H1 (cell line): ENCODE results near the gene ACOD1. TPM values are rescaled to one million over a fixed set of nuclear protein-coding genes. Genes with fewer than 3 reads are reported as not detected.

Experiments used
- CTCF ChIA-PET: fragments of 300-600 bp; sonication (Branson Sonifier 250); formaldehyde crosslinking; loops from one replicate; lab custom pipeline; 2021; ENCODE audit not compliant: partially characterized antibody; lab: Charles Lee
- POLR2A ChIA-PET: fragments of 300-600 bp; sonication (Branson Sonifier 250); formaldehyde crosslinking; loops from one replicate; lab custom pipeline; 2021; ENCODE audit warnings: inconsistent platforms; ENCODE audit not compliant: partially characterized antibody; lab: Charles Lee
- DNase-seq, 2 experiments: peaks; one replicate each; pipeline versions ENCODE4 v3.0.0 to v3.0.0-alpha.2; 2010 to 2022; ENCODE audit warnings: low spot score in 2 of 2, low read depth in 1 of 2, mixed read lengths in 1 of 2
- FAIRE-seq: peaks from 2 replicates; lab custom pipeline; 2011; peaks lifted over from hg19 to GRCh38; lab: Jason Lieb, UNC
- H2AFZ ChIP-seq: 2 replicates; pipeline ENCODE4 v1.8.1; 2012; ENCODE audit warnings: low read length, inconsistent platforms
- H2AK5ac ChIP-seq: 2 replicates; pipeline ENCODE4 v1.6.1; 2013; ENCODE audit warnings: low read depth, low read length
- H2BK120ac ChIP-seq: replicated peaks from 2 replicates; pipeline ENCODE3; 2013; ENCODE audit warnings: low read depth, low read length, inconsistent platforms
- H2BK12ac ChIP-seq: 2 replicates; pipeline ENCODE4 v1.6.1; 2013; ENCODE audit warnings: low read depth, low read length
- H2BK15ac ChIP-seq: 2 replicates; pipeline ENCODE4 v1.6.1; 2013; ENCODE audit warnings: low read length
- H2BK20ac ChIP-seq: 2 replicates; pipeline ENCODE4 v1.6.1; 2013; ENCODE audit warnings: low read length
- H2BK5ac ChIP-seq: 2 replicates; pipeline ENCODE4 v1.6.1; 2013; ENCODE audit warnings: low read depth, low read length
- H3K14ac ChIP-seq: 2 replicates; pipeline ENCODE4 v1.6.1; 2013; ENCODE audit warnings: inconsistent platforms; ENCODE audit not compliant: insufficient read length
- H3K18ac ChIP-seq: 2 replicates; pipeline ENCODE4 v1.6.1; 2013; ENCODE audit warnings: low read length; ENCODE audit errors: extremely low read depth
- H3K23ac ChIP-seq: 2 replicates; pipeline ENCODE4 v1.6.1; 2013; ENCODE audit warnings: inconsistent platforms; ENCODE audit not compliant: insufficient read length
- H3K23me2 ChIP-seq: 2 replicates; pipeline ENCODE4 v1.6.1; 2013; ENCODE audit warnings: low read depth, low read length
- H3K27ac ChIP-seq: 2 replicates; pipeline ENCODE4 v1.6.1; 2011; ENCODE audit warnings: low read depth, low read length, inconsistent platforms
- H3K27me3 ChIP-seq, 4 experiments: replicated peaks in 1 of 4; 1 replicate in 1 of 4; 2 replicates in 3 of 4; pipeline versions ENCODE4 v1.6.1 to v1.8.1; 2011 to 2013; ENCODE audit warnings: low read length in 3 of 4, mild to moderate bottlenecking in 3 of 4, inconsistent platforms in 2 of 4, mixed read lengths in 2 of 4, moderate library complexity in 1 of 4; ENCODE audit not compliant: control insufficient read depth in 3 of 4, insufficient read depth in 3 of 4; ENCODE audit errors: extremely low read depth in 1 of 4
- H3K36me3 ChIP-seq, 4 experiments: 2 replicates each; pipeline versions ENCODE4 v1.6.1 to v1.8.1; 2011 to 2013; ENCODE audit warnings: mild to moderate bottlenecking in 4 of 4, low read length in 3 of 4, moderate library complexity in 2 of 4, control low read depth in 1 of 4, inconsistent platforms in 1 of 4; ENCODE audit not compliant: insufficient read depth in 4 of 4, control insufficient read depth in 2 of 4
- H3K4ac ChIP-seq: replicated peaks from 2 replicates; pipeline ENCODE3; 2013; ENCODE audit warnings: low read length, low read depth, mixed read lengths, inconsistent platforms; ENCODE audit not compliant: insufficient read length
- H3K4me1 ChIP-seq, 4 experiments: replicated peaks in 1 of 4; 1 replicate in 1 of 4; 2 replicates in 3 of 4; pipeline versions ENCODE4 v1.6.1 to v1.8.1; 2011 to 2013; ENCODE audit warnings: low read length in 3 of 4, inconsistent platforms in 2 of 4, mixed read lengths in 1 of 4; ENCODE audit not compliant: insufficient read depth in 4 of 4, control insufficient read depth in 3 of 4
- H3K4me2 ChIP-seq, 2 experiments: 2 replicates each; pipeline versions ENCODE4 v1.6.1 to v1.8.1; 2011 to 2013; ENCODE audit warnings: low read depth in 2 of 2, low read length in 2 of 2, control low read depth in 1 of 2, inconsistent platforms in 1 of 2, mild to moderate bottlenecking in 1 of 2; ENCODE audit not compliant: insufficient read depth in 1 of 2
- H3K4me3 ChIP-seq, 4 experiments: fragments of 200-600, 300-600 bp in 1 of 4; sonication (generic), shearing (Covaris generic), sonication (Bioruptor Twin) in 1 of 4; 2 replicates each; pipeline versions ENCODE4 v1.5.1 to v1.8.1; 2011 to 2016; ENCODE audit warnings: low read length in 4 of 4, low read depth in 3 of 4, control low read depth in 2 of 4, inconsistent platforms in 2 of 4, mild to moderate bottlenecking in 2 of 4, mixed read lengths in 1 of 4, moderate library complexity in 1 of 4; ENCODE audit not compliant: insufficient read depth in 2 of 4; ENCODE audit errors: extremely low read depth in 1 of 4
- H3K56ac ChIP-seq: replicated peaks from 2 replicates; pipeline ENCODE3; 2013; ENCODE audit warnings: low read depth, mild to moderate bottlenecking, mixed read lengths, low read length, inconsistent platforms; ENCODE audit not compliant: insufficient read length
- H3K79me1 ChIP-seq: 2 replicates; pipeline ENCODE4 v1.6.1; 2013; ENCODE audit warnings: low read depth, low read length, control low read depth
- H3K79me2 ChIP-seq, 2 experiments: 2 replicates each; pipeline versions ENCODE4 v1.6.1 to v1.8.1; 2012 to 2013; ENCODE audit warnings: low read length in 2 of 2, mild to moderate bottlenecking in 2 of 2, inconsistent platforms in 1 of 2; ENCODE audit not compliant: insufficient read depth in 2 of 2, control insufficient read depth in 1 of 2
- H3K9ac ChIP-seq, 4 experiments: replicated peaks in 1 of 4; 1 replicate in 1 of 4; 2 replicates in 3 of 4; pipeline versions ENCODE4 v1.6.1 to v1.8.1; 2011 to 2013; ENCODE audit warnings: low read depth in 3 of 4, low read length in 3 of 4, control low read depth in 2 of 4, mild to moderate bottlenecking in 2 of 4, moderate library complexity in 2 of 4, inconsistent platforms in 1 of 4; ENCODE audit errors: extremely low read depth in 1 of 4
- H3K9me3 ChIP-seq, 2 experiments: 2 replicates each; pipeline versions ENCODE4 v1.6.1 to v1.8.1; 2012 to 2013; ENCODE audit warnings: mild to moderate bottlenecking in 2 of 2, moderate library complexity in 2 of 2, control low read depth in 1 of 2, inconsistent platforms in 1 of 2, low read depth in 1 of 2, low read length in 1 of 2, mixed read lengths in 1 of 2; ENCODE audit not compliant: insufficient read depth in 2 of 2
- H4K20me1 ChIP-seq, 2 experiments: replicated peaks in 1 of 2; 2 replicates each; pipeline versions ENCODE3 to v1.8.1; 2011 to 2013; ENCODE audit warnings: inconsistent platforms in 2 of 2, low read length in 2 of 2, mild to moderate bottlenecking in 1 of 2; ENCODE audit not compliant: insufficient read depth in 2 of 2, control insufficient read depth in 1 of 2
- H4K5ac ChIP-seq: 2 replicates; pipeline ENCODE4 v1.6.1; 2013; ENCODE audit warnings: low read length, low read depth, mixed read lengths, inconsistent platforms; ENCODE audit not compliant: insufficient read length
- H4K8ac ChIP-seq: 2 replicates; pipeline ENCODE4 v1.8.0; 2013; ENCODE audit warnings: mild to moderate bottlenecking, moderate library complexity, low read length, inconsistent platforms; ENCODE audit not compliant: insufficient read depth; ENCODE audit errors: extremely low read depth
- H4K91ac ChIP-seq: replicated peaks from 2 replicates; pipeline ENCODE3; 2013; ENCODE audit warnings: low read length, mixed read lengths, inconsistent platforms; ENCODE audit not compliant: insufficient read length
- BACH1 ChIP-seq: IDR thresholded peaks from 2 replicates; pipeline ENCODE4 v1.6.1; 2012; ENCODE audit warnings: low read length, improper control_type of control experiment
- CBX5 ChIP-seq: fragments of 300-800, 300-1000 bp; sonication (generic); IDR thresholded peaks from 2 replicates; pipeline ENCODE4 v1.7.1; 2016; ENCODE audit warnings: antibody characterized with exemption, low read length, low read depth
- CBX8 ChIP-seq: fragments of 300-800, 300-1000 bp; sonication (generic); IDR thresholded peaks from 2 replicates; pipeline ENCODE4 v1.7.1; 2016; ENCODE audit warnings: low read depth, low read length, borderline replicate concordance
- EZH2 ChIP-seq: fragments of 200-600 bp; sonication (generic); IDR thresholded peaks from 2 replicates; pipeline ENCODE4 v1.7.1; 2012; ENCODE audit warnings: low read depth, mild to moderate bottlenecking, moderate library complexity, low read length, inconsistent platforms; ENCODE audit not compliant: severe bottlenecking
- GTF2F1 ChIP-seq: IDR thresholded peaks from 2 replicates; pipeline ENCODE4 v1.6.1; 2012; ENCODE audit warnings: low read depth, low read length, improper control_type of control experiment, borderline replicate concordance
- HDAC2 ChIP-seq, 2 experiments: fragments of 300-600 bp in 1 of 2; sonication (generic) in 1 of 2; IDR thresholded peaks; 2 replicates each; pipeline ENCODE4 v1.6.1; 2011 to 2012; ENCODE audit warnings: low read depth in 2 of 2, low read length in 2 of 2, mild to moderate bottlenecking in 2 of 2, moderate library complexity in 2 of 2, borderline replicate concordance in 1 of 2, inconsistent platforms in 1 of 2
- MAFK ChIP-seq: IDR thresholded peaks from 2 replicates; pipeline ENCODE4 v1.6.1; 2012; ENCODE audit warnings: low read depth, mild to moderate bottlenecking, improper control_type of control experiment, low read length
- PHF8 ChIP-seq: fragments of 200-600 bp; sonication (generic); conservative IDR thresholded peaks from 2 replicates; pipeline ENCODE4 v1.7.1; 2012; ENCODE audit warnings: low read depth, mild to moderate bottlenecking, inconsistent platforms, low read length, moderate library complexity
- RXRA ChIP-seq: IDR thresholded peaks from 2 replicates; pipeline ENCODE4 v1.6.1; 2011; ENCODE audit warnings: low read depth, mild to moderate bottlenecking, low read length, moderate library complexity; ENCODE audit not compliant: insufficient read depth
- SRF ChIP-seq: IDR thresholded peaks from 2 replicates; pipeline ENCODE4 v1.6.1; 2011; ENCODE audit warnings: mild to moderate bottlenecking, low read depth, low read length, moderate library complexity
- TAF1 ChIP-seq: IDR thresholded peaks from 2 replicates; pipeline ENCODE4 v1.6.1; 2011; ENCODE audit warnings: mild to moderate bottlenecking, low read depth, low read length
- YY1 ChIP-seq: IDR thresholded peaks from 2 replicates; pipeline ENCODE4 v1.6.1; 2011; ENCODE audit warnings: low read depth, mild to moderate bottlenecking, low read length
- WGBS, 2 experiments: shearing (Covaris generic) in 1 of 2; methylation state at CpG; one replicate each; pipeline versions ENCODE4 v1.1.6 to v1.1.7; 2013 to 2015; ENCODE audit warnings: low lambda C conversion rate in 2 of 2, mixed read lengths in 2 of 2, inconsistent platforms in 1 of 2, low coverage in 1 of 2, missing lambda C conversion rate in 1 of 2; ENCODE audit not compliant: insufficient replicate concordance in 2 of 2, insufficient coverage in 1 of 2, insufficient read length in 1 of 2; ENCODE audit errors: extremely low coverage in 1 of 2, missing lambda C conversion rate in 1 of 2; 5-methylcytosine and 5-hydroxymethylcytosine counted together
- polyA plus RNA-seq, 7 experiments: library from polyadenylated mRNA; depleted of rRNA in 3 of 7; stranded (reverse) in 5 of 7; unstranded in 2 of 7; fragments of >200 nt in 5 of 7; fragments of 200-250 nt in 2 of 7; gene quantifications; 1 replicate in 5 of 7; 2 replicates in 1 of 7; 4 replicates in 1 of 7; pipeline versions ENCODE4 v1.2.1 to v1.2.3, GENCODE V29; 2011 to 2013; ENCODE audit warnings: missing spikeins in 2 of 7, mixed read lengths in 2 of 7
- total RNA-seq: library from RNA; stranded (reverse); fragmentation: NEBNext Ultra II Directional; extraction: Animal tissue kit (Norgen Biotek cat#: 25700); gene quantifications from 2 replicates; pipeline ENCODE4 v1.2.1, GENCODE V29; 2021
- TF ChIP-seq, protein P1 (sequence below): IDR thresholded peaks from 2 replicates; pipeline ENCODE4 v1.6.1; 2011; ENCODE audit warnings: low read depth, mild to moderate bottlenecking, low read length; ENCODE audit not compliant: insufficient read depth

ACOD1 gene
- total and polyA plus RNA-seq, 2 of the 8 experiments (the other 6 are each of a cell fraction or from before 2014, with no cell fraction given) = not detected

- H3K27ac ChIP-seq = no peak overlapping the region
- no peak overlapping the region for H2BK120ac ChIP-seq
- FAIRE-seq = no peak
- no peak overlapping the region for H3K18ac ChIP-seq
- no peaks in the 10 kb centered on the region for H4K20me1 ChIP-seq
- no peak overlapping the region for H3K56ac ChIP-seq
- H2AK5ac ChIP-seq = no peak overlapping the region
- H3K9ac ChIP-seq = peak overlapping the region in 3 of 4 experiments; percentile 13 to 88 (median 85); a peak in 5 of 7 replicates
- H4K8ac ChIP-seq = no peak overlapping the region
- peak overlapping the region; percentile 85 to 89 for H3K4me2 ChIP-seq
- no peak overlapping the region for H3K4ac ChIP-seq
- no peak overlapping the region for H2BK15ac ChIP-seq
- no peaks in the 10 kb centered on the region; a peak in 1 of 7 replicates for H3K27me3 ChIP-seq
- POLR2A ChIA-PET = interaction anchor here (0.7 to 2.0 kb wide), 5 partner anchors 8 to 54 kb away, joined by 3 to 8 read pairs (median 3); partner anchors contain the start of gene FBXL3
- no peaks in the 10 kb centered on the region for H3K79me1 ChIP-seq
- peaks cover 0 to 3% of the 10 kb centered on the region in 2 experiments; a peak in 1 of 4 replicates for H3K79me2 ChIP-seq
- no peak overlapping the region for H2AFZ ChIP-seq
- no peak overlapping the region for H3K14ac ChIP-seq
- no peak overlapping the region for H4K91ac ChIP-seq
- 88% methylated on average over 3 of the region's 3 CpGs; no CpG with 5 or more reads in 1 of the 2 experiments for WGBS, 2 experiments
- no peaks in the 10 kb centered on the region for H3K9me3 ChIP-seq
- H2BK12ac ChIP-seq = no peak overlapping the region
- peak overlapping the region; percentile 66 to 87 (median 82) for H3K4me3 ChIP-seq
- no peak overlapping the region for H2BK5ac ChIP-seq
- no peak for DNase-seq
- H3K23ac ChIP-seq = no peak overlapping the region
- no peak overlapping the region for H4K5ac ChIP-seq
- H3K36me3 ChIP-seq = peaks cover 0 to 3% (median 0%) of the 10 kb centered on the region in 4 experiments; a peak in 2 of 8 replicates
- peaks cover 0 to 8% (median 4%) of the 10 kb centered on the region in 4 experiments; a peak in 4 of 7 replicates for H3K4me1 ChIP-seq
- H3K23me2 ChIP-seq = peaks cover 8% of the 10 kb centered on the region
- no peak overlapping the region for H2BK20ac ChIP-seq
- CTCF ChIA-PET = interaction anchor here (0.9 to 3.9 kb wide), 6 partner anchors 10 to 441 kb away, joined by 3 to 26 read pairs (median 3); no protein-coding TSS in a partner anchor
- TF ChIP-seq RXRA (no peak), MAFK (no peak), BACH1 (no peak), GTF2F1 (no peak), YY1 (no peak), TAF1 (no peak), SRF (no peak), EZH2 (no peak), HDAC2 (IDR thresholded peaks at IDR 0.05; ENCODE audit: borderline replicate concordance in 1 of 2, low read depth in 2 of 2, low read length in 2 of 2) (no peak), CBX8 (no peak), CBX5 (no peak), PHF8 (no peak)
- TF ChIP-seq, protein P1, sequence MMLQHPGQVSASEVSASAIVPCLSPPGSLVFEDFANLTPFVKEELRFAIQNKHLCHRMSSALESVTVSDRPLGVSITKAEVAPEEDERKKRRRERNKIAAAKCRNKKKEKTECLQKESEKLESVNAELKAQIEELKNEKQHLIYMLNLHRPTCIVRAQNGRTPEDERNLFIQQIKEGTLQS = no peak
Observed at GRCh38 chr13:76993021-76993420, 44.7 kb downstream of the ACOD1 start.
